MCF 10A (cell line): ENCODE data around the gene RTN4IP1. TPM values are rescaled to one million over a fixed set of nuclear protein-coding genes. Genes with fewer than 3 reads are reported as not detected.

Experiments
- BruUV-seq: library from RNA; stranded (reverse); fragments of 400-500 nt; replicated peaks from 2 replicates; lab custom pipeline; 2021; lab: Mats Ljungman, UMichigan
- CTCF ChIA-PET: fragments of 300-600 bp; sonication (Branson Sonifier 250); formaldehyde crosslinking; extraction: SDS; loops from one replicate; lab custom pipeline; 2021; ENCODE audit warnings: antibody characterized with exemption, inconsistent platforms; lab: Yijun Ruan, JAX
- POLR2A ChIA-PET: fragments of 300-600, 350-650 bp; sonication (Branson Sonifier 250); formaldehyde crosslinking; extraction: SDS; loops from one replicate; lab custom pipeline; 2020; ENCODE audit warnings: antibody characterized with exemption, inconsistent platforms; lab: Yijun Ruan, JAX
- DNase-seq: peaks from one replicate; pipeline ENCODE4 v3.0.0-alpha.2; 2018; ENCODE audit not compliant: unreplicated experiment
- H3K27ac Mint-ChIP-seq: one replicate; pipeline ENCODE4 v1.8.0; 2022; ENCODE audit warnings: mild to moderate bottlenecking, low read depth, mixed read lengths; ENCODE audit not compliant: unreplicated experiment
- H3K27me3 Mint-ChIP-seq: one replicate; pipeline ENCODE4 v1.8.0; 2022; ENCODE audit warnings: mixed read lengths; ENCODE audit not compliant: insufficient read depth, unreplicated experiment
- H3K36me3 Mint-ChIP-seq: one replicate; pipeline ENCODE4 v1.8.0; 2022; ENCODE audit warnings: mild to moderate bottlenecking, moderate library complexity, mixed read lengths; ENCODE audit not compliant: insufficient read depth, unreplicated experiment
- H3K4me1 Mint-ChIP-seq: one replicate; pipeline ENCODE4 v1.8.0; 2022; ENCODE audit warnings: mixed read lengths; ENCODE audit not compliant: insufficient read depth, unreplicated experiment
- H3K4me3 Mint-ChIP-seq: one replicate; pipeline ENCODE4 v1.8.0; 2022; ENCODE audit warnings: mild to moderate bottlenecking, moderate library complexity, mixed read lengths; ENCODE audit not compliant: unreplicated experiment
- H3K9me3 Mint-ChIP-seq: one replicate; pipeline ENCODE4 v1.8.0; 2022; ENCODE audit warnings: mixed read lengths; ENCODE audit not compliant: unreplicated experiment
- CTCF ChIP-seq: fragments of 200-600 bp; IDR thresholded peaks from one replicate; pipeline ENCODE4 v1.8.0; 2022; ENCODE audit warnings: antibody characterized with exemption, mild to moderate bottlenecking; ENCODE audit not compliant: unreplicated experiment
- intact Hi-C: fragments of 100-400 bp; cut with micrococcal nuclease; formaldehyde crosslinking; loops from 2 replicates; pipeline ENCODE4 v1.14.1; 2022
- total RNA-seq: library from RNA; stranded (reverse); gene quantifications from 2 replicates; pipeline ENCODE4 v1.2.3, GENCODE V29; 2022

RTN4IP1 gene
- total RNA-seq, 1 experiment from 2014 or later, result 6.5 TPM

- peaks cover 34% of the 10 kb centered on the region for H3K4me1 Mint-ChIP-seq
- H3K36me3 Mint-ChIP-seq, result peaks cover 74% of the 10 kb centered on the region
- peak overlapping the region; percentile 49 for H3K4me3 Mint-ChIP-seq
- intact Hi-C loops, result no loop called here
- no peak for TF ChIP-seq CTCF
- peak overlapping the region; percentile 96 for H3K27ac Mint-ChIP-seq
- no peak for DNase-seq
- H3K27me3 Mint-ChIP-seq, result no peaks in the 10 kb centered on the region
- no peaks in the 10 kb centered on the region for H3K9me3 Mint-ChIP-seq
- ChIA-PET POLR2A (interaction anchor here (0.6 to 4.0 kb wide), 6 partner anchors 10 to 70 kb away, joined by 3 to 27 read pairs (median 3); no protein-coding TSS in a partner anchor), CTCF (interaction anchor here (1.1 kb wide), 1 partner anchor 23 kb away, joined by 3 read pairs; no protein-coding TSS in a partner anchor)
- no TSS peak for BruUV-seq
Measured at GRCh38 chr6:106528521-106528920, 100.8 kb downstream of the RTN4IP1 start.

DNA sequence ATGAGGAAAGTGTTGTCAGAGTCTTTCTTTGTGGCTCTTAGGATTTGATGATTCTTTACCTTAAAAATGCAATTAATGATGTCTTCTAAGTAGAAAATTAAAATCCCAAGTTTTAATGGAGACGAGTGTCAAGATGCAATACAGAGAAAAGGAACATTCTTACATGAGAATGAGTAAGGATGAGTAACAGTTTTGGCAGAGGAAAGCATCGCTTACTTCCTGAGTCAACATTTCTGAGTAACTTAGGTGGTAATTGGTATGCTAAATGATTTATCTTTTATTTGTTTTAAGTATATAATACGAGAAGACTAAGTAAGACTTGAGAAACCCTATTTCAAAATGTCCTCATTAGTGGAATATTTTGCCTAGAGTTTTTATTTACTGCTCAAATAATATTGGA is 101.3 kb downstream of the RTN4IP1 start:
- CTCF ChIA-PET, result no interaction called here
- Mint-ChIP-seq H3K4me1 (peaks cover 28% of the 10 kb centered on the region), H3K4me3 (peak overlapping the region; percentile 49), H3K9me3 (no peaks in the 10 kb centered on the region), H3K27me3 (no peaks in the 10 kb centered on the region), H3K36me3 (peaks cover 69% of the 10 kb centered on the region), H3K27ac (peak overlapping the region; percentile 96)
- no peak for TF ChIP-seq CTCF
- DNase-seq, result peak; percentile 89
- no TSS peak for BruUV-seq
- POLR2A ChIA-PET, result interaction anchor here (0.9 to 9.3 kb wide), 6 partner anchors 15 to 33 kb away, joined by 3 to 208 read pairs (median 17); no protein-coding TSS in a partner anchor
- intact Hi-C loops, result no loop called here

GRCh38 chr6:106527117-106527516 is 102.2 kb downstream of the RTN4IP1 start:
- peaks cover 30% of the 10 kb centered on the region for H3K4me1 Mint-ChIP-seq
- H3K27ac Mint-ChIP-seq, result peak overlapping the region; percentile 96

DNA sequence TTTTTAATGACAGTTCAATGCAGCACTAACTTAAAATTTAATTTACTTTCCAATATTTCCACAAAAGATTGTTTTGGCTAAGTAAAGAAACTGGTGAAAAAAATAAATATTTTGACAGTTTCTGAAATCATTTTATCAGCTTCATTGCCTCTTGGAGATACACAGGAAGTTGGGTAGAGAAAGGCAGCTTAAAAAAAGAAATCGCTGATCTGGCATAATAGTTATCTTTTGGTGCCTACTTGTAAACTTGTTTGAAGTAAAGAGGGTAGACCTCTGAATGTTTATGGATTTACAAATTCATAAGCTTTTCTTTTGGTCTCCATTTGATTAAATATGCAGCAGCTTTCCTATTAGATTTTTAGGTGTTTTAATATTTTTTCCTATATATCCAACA is 103.4 kb downstream of the RTN4IP1 start:
- Mint-ChIP-seq H3K36me3 (peaks cover 68% of the 10 kb centered on the region), H3K27ac (peak overlapping the region; percentile 96), H3K4me3 (peak overlapping the region; percentile 69), H3K4me1 (peaks cover 39% of the 10 kb centered on the region), H3K27me3 (no peaks in the 10 kb centered on the region), H3K9me3 (no peaks in the 10 kb centered on the region)
- no TSS peak for BruUV-seq
- intact Hi-C loops, result no loop called here
- TF ChIP-seq CTCF, result no peak
- ChIA-PET POLR2A (interaction anchor here (0.7 to 9.3 kb wide), 15 partner anchors 10 to 200 kb away, joined by 3 to 208 read pairs (median 4); partner anchors contain the start of gene ATG5), CTCF (interaction anchor here (0.7 to 1.2 kb wide), 5 partner anchors 10 to 210 kb away, joined by 3 to 6 read pairs (median 4); no protein-coding TSS in a partner anchor)
- DNase-seq, result no peak

More at GRCh38 chr6:106527117-106527516, 102.2 kb downstream of the RTN4IP1 start:
- no peak for TF ChIP-seq CTCF
- intact Hi-C loops, result no loop called here
- Mint-ChIP-seq H3K4me3 (no peak overlapping the region), H3K36me3 (peaks cover 68% of the 10 kb centered on the region), H3K9me3 (no peaks in the 10 kb centered on the region), H3K27me3 (no peaks in the 10 kb centered on the region)
- no TSS peak for BruUV-seq
- POLR2A ChIA-PET, result interaction anchor here (0.7 to 9.3 kb wide), 9 partner anchors 11 to 52 kb away, joined by 3 to 208 read pairs (median 7); no protein-coding TSS in a partner anchor
- no peak for DNase-seq
- CTCF ChIA-PET, result interaction anchor here (0.9 to 1.0 kb wide), 2 partner anchors 39 to 44 kb away, joined by 3 to 5 read pairs; no protein-coding TSS in a partner anchor
